HG03378 (cell line): ENCODE data around the gene UGT2A2.

Source experiments
- ATAC-seq: cut with Tn5 transposase; IDR thresholded peaks from one replicate; pipeline ENCODE4 v1.9.1; 2021; ENCODE audit warnings: mild to moderate bottlenecking, moderate library complexity; ENCODE audit not compliant: unreplicated experiment

UGT2A2 gene

GRCh38 chr4:69577245-69577644 lies 62.2 kb downstream of the UGT2A2 start:
- no peak for ATAC-seq

- ATAC-seq = no peak
Observed at GRCh38 chr4:69576251-69576877, 63.1 kb downstream of the UGT2A2 start.

GRCh38 chr4:69568787-69569186 lies 70.7 kb downstream of the UGT2A2 start:
- no peak for ATAC-seq

- ATAC-seq = no peak
Observed at GRCh38 chr4:69563424-69563823, 76.0 kb downstream of the UGT2A2 start.

GRCh38 chr4:69549651-69550050 lies 89.8 kb downstream of the UGT2A2 start:
- no peak for ATAC-seq

GRCh38 chr4:69546134-69546765 lies 93.2 kb downstream of the UGT2A2 start:
- no peak for ATAC-seq
